Activated CD4-positive, alpha-beta T cell treated with anti-CD3 and anti-CD28 coated beads, Interleukin-2, amount 10 ng/mL, durations not matched to agents 24 days and 14 days (primary cell): ENCODE measurements around the gene COX6A2. TPM values are rescaled to one million over a fixed set of nuclear protein-coding genes. Genes with fewer than 3 reads are reported as not detected.

Source experiments
- DNase-seq: peaks from one replicate; pipeline ENCODE4 v3.0.0; 2022
- H3K27ac Mint-ChIP-seq: one replicate; pipeline ENCODE4 v1.8.0; 2022; ENCODE audit warnings: mild to moderate bottlenecking, mixed read lengths
- H3K27me3 Mint-ChIP-seq: one replicate; pipeline ENCODE4 v1.8.0; 2022; ENCODE audit warnings: mixed read lengths
- H3K36me3 Mint-ChIP-seq: one replicate; pipeline ENCODE4 v1.8.0; 2022; ENCODE audit warnings: low read depth, mild to moderate bottlenecking, mixed read lengths
- H3K4me1 Mint-ChIP-seq: one replicate; pipeline ENCODE4 v1.8.0; 2021; ENCODE audit warnings: mixed read lengths
- H3K4me3 Mint-ChIP-seq: one replicate; pipeline ENCODE4 v1.8.0; 2022; ENCODE audit warnings: mild to moderate bottlenecking, moderate library complexity, mixed read lengths
- H3K9me3 Mint-ChIP-seq: one replicate; pipeline ENCODE4 v1.8.0; 2021; ENCODE audit warnings: mixed read lengths
- intact Hi-C: fragments of 100-400 bp; cut with micrococcal nuclease; formaldehyde crosslinking; loops from one replicate; pipeline ENCODE4 v1.15.1; 2023
- total RNA-seq: library from RNA; stranded (reverse); gene quantifications from 2 replicates; pipeline ENCODE4 v1.2.3, GENCODE V29; 2022

The COX6A2 gene
- total RNA-seq, 1 donor from 2014 or later: not detected

DNA sequence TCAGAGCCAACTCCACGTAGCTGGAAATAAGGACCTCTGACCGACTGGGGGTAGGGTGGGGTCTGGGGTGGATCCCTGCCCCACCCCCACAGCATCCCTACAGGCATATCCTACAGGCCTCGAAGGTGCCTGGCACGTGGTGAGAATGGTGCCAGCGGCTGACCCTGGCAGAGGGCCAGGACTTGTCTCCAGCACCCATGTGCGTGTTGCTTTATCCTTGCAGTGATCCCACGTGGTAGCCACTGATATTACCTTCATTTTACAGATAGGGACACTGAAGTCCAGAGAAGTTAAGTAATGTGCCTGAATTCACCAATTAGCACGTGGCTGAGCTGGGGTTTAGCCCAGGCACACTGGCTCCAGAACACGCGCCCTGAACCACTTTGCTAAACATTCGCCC is 26.7 kb downstream of the COX6A2 start:
- H3K27ac Mint-ChIP-seq: no peak overlapping the region
- no peak overlapping the region for H3K4me3 Mint-ChIP-seq
- H3K4me1 Mint-ChIP-seq: peaks cover 11% of the 10 kb centered on the region
- H3K36me3 Mint-ChIP-seq: peaks cover 8% of the 10 kb centered on the region
- peaks cover 8% of the 10 kb centered on the region for H3K9me3 Mint-ChIP-seq
- DNase-seq: no peak
- H3K27me3 Mint-ChIP-seq: no peaks in the 10 kb centered on the region
- intact Hi-C loops: no loop called here

DNA sequence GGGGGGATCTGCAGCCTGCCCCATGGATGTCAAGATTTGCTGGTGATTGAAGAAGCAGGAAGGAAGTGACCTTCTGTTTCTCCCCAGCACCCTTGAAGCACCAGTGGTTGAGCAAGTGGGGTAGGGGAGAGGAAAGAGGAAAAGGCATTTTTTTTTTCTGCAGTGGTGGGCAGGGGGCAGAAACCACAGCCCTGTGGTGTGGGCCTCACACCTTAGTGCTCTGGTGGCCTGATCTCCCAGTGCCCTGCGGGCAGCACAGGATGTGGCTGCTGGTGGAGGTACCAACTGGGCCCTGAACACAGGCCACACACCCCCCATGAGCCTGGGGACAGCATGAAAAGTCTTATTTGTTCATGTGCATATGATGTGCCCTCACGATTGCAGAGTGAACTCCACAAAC is 28.0 kb downstream of the COX6A2 start:
- intact Hi-C loops: no loop called here
- no peaks in the 10 kb centered on the region for H3K27me3 Mint-ChIP-seq
- H3K4me1 Mint-ChIP-seq: peaks cover 11% of the 10 kb centered on the region
- no peak overlapping the region for H3K4me3 Mint-ChIP-seq
- DNase-seq: no peak
- peaks cover 8% of the 10 kb centered on the region for H3K36me3 Mint-ChIP-seq
- H3K9me3 Mint-ChIP-seq: peaks cover 8% of the 10 kb centered on the region
- peak overlapping the region; percentile 27 for H3K27ac Mint-ChIP-seq

DNA sequence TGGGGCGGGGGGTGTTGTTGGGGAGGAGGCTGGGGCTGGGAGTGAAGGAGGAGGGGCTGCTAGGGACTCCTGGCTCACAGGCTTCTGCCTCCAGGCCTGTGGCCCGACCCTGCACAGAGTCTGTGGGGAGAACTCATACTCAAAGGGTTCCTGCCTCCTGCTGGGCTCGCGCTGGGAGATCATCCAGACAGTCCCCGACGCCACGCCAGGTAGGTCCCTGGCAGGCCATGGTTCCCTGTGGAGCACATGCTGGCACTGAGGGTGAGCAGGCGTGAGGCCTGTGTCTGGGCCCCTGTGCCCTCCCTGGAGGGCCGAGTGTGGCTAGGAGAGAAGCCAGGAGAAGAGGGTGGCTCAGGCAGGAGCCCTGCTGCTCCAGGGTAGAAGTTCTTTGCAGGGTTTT is 30.5 kb downstream of the COX6A2 start:
- DNase-seq: no peak
- Mint-ChIP-seq H3K4me3 (no peak overlapping the region), H3K27ac (no peak overlapping the region), H3K27me3 (peaks cover 5% of the 10 kb centered on the region), H3K36me3 (peaks cover 8% of the 10 kb centered on the region), H3K4me1 (peaks cover 11% of the 10 kb centered on the region), H3K9me3 (peaks cover 8% of the 10 kb centered on the region)
- intact Hi-C loops: no loop called here

GRCh38 chr16:31397096-31397660 is 31.0 kb downstream of the COX6A2 start:
- no peak for DNase-seq
- Mint-ChIP-seq H3K27me3 (peaks cover 7% of the 10 kb centered on the region), H3K27ac (no peak overlapping the region), H3K36me3 (peaks cover 8% of the 10 kb centered on the region), H3K9me3 (peaks cover 8% of the 10 kb centered on the region), H3K4me3 (no peak overlapping the region), H3K4me1 (peaks cover 11% of the 10 kb centered on the region)
- intact Hi-C loops: no loop called here

- intact Hi-C loops: no loop called here
- H3K27me3 Mint-ChIP-seq: peaks cover 9% of the 10 kb centered on the region
- H3K27ac Mint-ChIP-seq: no peak overlapping the region
- H3K9me3 Mint-ChIP-seq: peaks cover 8% of the 10 kb centered on the region
- H3K4me3 Mint-ChIP-seq: no peak overlapping the region
- peaks cover 11% of the 10 kb centered on the region for H3K4me1 Mint-ChIP-seq
- DNase-seq: no peak
- peaks cover 8% of the 10 kb centered on the region for H3K36me3 Mint-ChIP-seq
These were observed 32.5 kb downstream of the COX6A2 start for GRCh38 chr16:31395647-31396046.

GRCh38 chr16:31393056-31393455 is 35.1 kb downstream of the COX6A2 start, which contains the start of gene ITGAD:
Gene ITGAD, plus strand, starts transcription at chr16:31393335. Its CDS starts 26 bp downstream, at chr16:31393361.
- peaks cover 20% of the 10 kb centered on the region for H3K27me3 Mint-ChIP-seq
- H3K9me3 Mint-ChIP-seq: no peaks in the 10 kb centered on the region
- no peak within 1 kb of the TSS for H3K4me3 Mint-ChIP-seq
- intact Hi-C loops: no loop called here
- no peaks in the 10 kb centered on the region for H3K36me3 Mint-ChIP-seq
- no peaks in the 10 kb centered on the region for H3K4me1 Mint-ChIP-seq
- H3K27ac Mint-ChIP-seq: no peak within 1 kb of the TSS
- DNase-seq: no peak

DNA sequence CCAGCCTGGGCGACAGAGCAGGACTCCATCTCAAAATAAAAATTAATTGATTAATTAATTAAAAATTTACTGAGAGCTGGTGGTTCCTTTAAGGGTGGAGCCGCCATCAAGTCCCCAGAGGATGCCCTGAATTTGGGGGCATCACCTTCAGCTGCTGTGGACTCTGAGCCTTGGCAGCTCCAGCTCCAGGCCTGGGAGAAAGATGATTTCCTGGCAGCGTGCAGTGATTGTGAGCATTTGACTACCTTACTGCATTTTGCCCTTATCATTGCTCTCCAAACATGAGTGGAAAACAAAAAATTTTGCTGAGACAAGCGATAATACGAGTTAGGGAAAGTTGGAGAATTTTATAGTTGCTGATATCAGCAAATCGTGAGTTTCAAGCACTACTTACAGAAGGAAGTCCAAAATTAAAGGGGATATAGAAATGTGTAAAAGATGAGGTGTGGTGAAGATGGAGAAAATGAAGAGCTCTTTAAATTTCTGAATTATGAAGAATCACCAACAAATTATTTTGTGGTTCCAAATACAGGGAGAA is 37.6 kb downstream of the COX6A2 start:
- intact Hi-C loops: no loop called here
- no peak for DNase-seq
- Mint-ChIP-seq H3K4me1 (peaks cover 18% of the 10 kb centered on the region), H3K27me3 (peaks cover 22% of the 10 kb centered on the region), H3K27ac (no peak overlapping the region), H3K4me3 (no peak overlapping the region), H3K9me3 (no peaks in the 10 kb centered on the region), H3K36me3 (no peaks in the 10 kb centered on the region)

GRCh38 chr16:31388535-31388934 is 39.6 kb downstream of the COX6A2 start:
- intact Hi-C loops: no loop called here
- H3K4me3 Mint-ChIP-seq: no peak overlapping the region
- DNase-seq: no peak
- no peaks in the 10 kb centered on the region for H3K36me3 Mint-ChIP-seq
- peaks cover 24% of the 10 kb centered on the region for H3K4me1 Mint-ChIP-seq
- peaks cover 22% of the 10 kb centered on the region for H3K27me3 Mint-ChIP-seq
- no peaks in the 10 kb centered on the region for H3K9me3 Mint-ChIP-seq
- H3K27ac Mint-ChIP-seq: no peak overlapping the region

- H3K4me3 Mint-ChIP-seq: peak overlapping the region; percentile 6
- peak overlapping the region; percentile 77 for H3K27ac Mint-ChIP-seq
- DNase-seq: peak; percentile 64
- peaks cover 8% of the 10 kb centered on the region for H3K36me3 Mint-ChIP-seq
- H3K27me3 Mint-ChIP-seq: peaks cover 15% of the 10 kb centered on the region
- H3K9me3 Mint-ChIP-seq: no peaks in the 10 kb centered on the region
- intact Hi-C loops: loop anchor here (1.0 to 2.0 kb wide), 5 partner anchors 32 to 244 kb away; no protein-coding TSS in a partner anchor
- H3K4me1 Mint-ChIP-seq: peaks cover 30% of the 10 kb centered on the region
These were observed 41.8 kb downstream of the COX6A2 start for GRCh38 chr16:31386157-31386984.

DNA sequence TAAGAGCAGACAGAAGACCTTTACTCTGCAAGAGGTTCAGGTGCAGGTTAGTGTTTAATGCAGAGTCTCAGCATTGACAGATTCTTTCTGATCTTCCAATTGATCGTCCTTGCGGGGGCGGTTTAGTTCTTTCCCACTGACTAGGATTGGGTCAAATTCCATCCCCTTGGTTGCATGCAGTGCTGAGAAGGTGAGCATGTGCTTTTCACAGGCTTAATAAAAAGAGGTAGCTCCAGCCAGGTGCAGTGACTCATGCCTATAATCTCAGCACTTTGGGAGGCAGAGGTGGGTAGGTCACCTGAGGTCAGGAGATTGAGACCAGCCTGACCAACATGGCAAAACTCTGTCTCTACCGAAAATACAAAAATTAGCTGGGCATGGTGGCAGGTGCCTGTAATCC is 42.5 kb downstream of the COX6A2 start:
- peak overlapping the region; percentile 49 for H3K27ac Mint-ChIP-seq
- H3K27me3 Mint-ChIP-seq: peaks cover 13% of the 10 kb centered on the region
- intact Hi-C loops: loop anchor here (1.0 to 2.0 kb wide), 5 partner anchors 31 to 243 kb away; no protein-coding TSS in a partner anchor

DNA sequence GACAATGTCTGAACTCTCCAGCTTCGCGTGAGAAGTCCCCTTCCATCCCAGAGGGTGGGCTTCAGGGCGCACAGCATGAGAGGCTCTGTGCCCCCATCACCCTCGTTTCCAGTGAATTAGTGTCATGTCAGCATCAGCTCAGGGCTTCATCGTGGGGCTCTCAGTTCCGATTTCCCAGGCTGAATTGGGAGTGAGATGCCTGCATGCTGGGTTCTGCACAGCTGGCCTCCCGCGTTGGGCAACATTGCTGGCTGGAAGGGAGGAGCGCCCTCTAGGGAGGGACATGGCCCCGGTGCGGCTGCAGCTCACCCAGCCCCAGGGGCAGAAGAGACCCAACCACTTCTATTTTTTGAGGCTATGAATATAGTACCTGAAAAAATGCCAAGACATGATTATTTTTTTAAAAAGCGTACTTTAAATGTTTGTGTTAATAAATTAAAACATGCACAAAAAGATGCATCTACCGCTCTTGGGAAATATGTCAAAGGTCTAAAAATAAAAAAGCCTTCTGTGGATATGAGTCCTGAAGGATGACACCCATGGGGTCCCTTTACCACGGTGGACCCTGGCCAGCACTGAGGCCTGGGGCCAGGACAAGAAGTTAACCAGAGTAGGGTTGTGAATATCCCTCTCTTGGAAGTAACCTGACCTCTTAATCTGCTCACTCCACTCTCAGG is 45.5 kb downstream of the COX6A2 start:
- Mint-ChIP-seq H3K36me3 (peaks cover 19% of the 10 kb centered on the region), H3K4me3 (no peak overlapping the region), H3K27me3 (peaks cover 2% of the 10 kb centered on the region), H3K27ac (peak overlapping the region; percentile 74), H3K9me3 (no peaks in the 10 kb centered on the region), H3K4me1 (peaks cover 28% of the 10 kb centered on the region)
- peak; percentile 92 for DNase-seq
- intact Hi-C loops: no loop called here

More for the DNA sequence above, 42.5 kb downstream of the COX6A2 start:
- Mint-ChIP-seq H3K4me3 (no peak overlapping the region), H3K36me3 (peaks cover 11% of the 10 kb centered on the region), H3K4me1 (peaks cover 30% of the 10 kb centered on the region), H3K9me3 (no peaks in the 10 kb centered on the region)
- DNase-seq: no peak

DNA sequence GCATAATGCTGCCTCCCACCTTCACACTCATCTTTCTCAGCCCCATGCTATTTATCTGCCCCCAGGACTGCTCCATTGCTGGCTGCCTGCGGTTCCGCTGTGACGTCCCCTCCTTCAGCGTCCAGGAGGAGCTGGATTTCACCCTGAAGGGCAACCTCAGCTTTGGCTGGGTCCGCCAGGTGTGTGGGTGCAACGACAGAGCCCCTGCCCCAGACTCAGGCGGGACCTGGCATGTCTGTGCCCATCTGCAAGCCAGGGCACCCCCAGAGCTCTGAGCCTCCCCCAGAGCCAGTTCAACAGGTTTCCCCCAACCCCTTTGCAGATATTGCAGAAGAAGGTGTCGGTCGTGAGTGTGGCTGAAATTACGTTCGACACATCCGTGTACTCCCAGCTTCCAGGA is 48.0 kb downstream of the COX6A2 start:
- H3K9me3 Mint-ChIP-seq: peaks cover 3% of the 10 kb centered on the region
- H3K27me3 Mint-ChIP-seq: no peaks in the 10 kb centered on the region
- peaks cover 34% of the 10 kb centered on the region for H3K36me3 Mint-ChIP-seq
- H3K4me1 Mint-ChIP-seq: peaks cover 10% of the 10 kb centered on the region
- H3K4me3 Mint-ChIP-seq: no peak overlapping the region
- no peak for DNase-seq
- H3K27ac Mint-ChIP-seq: no peak overlapping the region
- intact Hi-C loops: no loop called here
